CD14-positive monocyte (primary cell): ENCODE results near the gene NFU1. TPM values are rescaled to one million over a fixed set of nuclear protein-coding genes. Genes with fewer than 3 reads are reported as not detected.

Experiments used
- DNase-seq, 3 donors: peaks; one replicate each; pipeline ENCODE4 v3.0.0-alpha.2; 2011 to 2022
- H2AFZ ChIP-seq: 2 replicates; pipeline ENCODE4 v1.6.0; 2012; ENCODE audit warnings: mild to moderate bottlenecking, low read depth, low read length, inconsistent platforms; ENCODE audit not compliant: insufficient read depth, poor library complexity, severe bottlenecking
- H3K27ac ChIP-seq, 2 donors: 1 replicate in 1 of 2; 2 replicates in 1 of 2; pipeline ENCODE4 v1.5.1; 2012 to 2013; ENCODE audit warnings: low read length in 2 of 2, control low read depth in 1 of 2, inconsistent platforms in 1 of 2, low read depth in 1 of 2, mild to moderate bottlenecking in 1 of 2
- H3K27me3 ChIP-seq, 2 donors: one replicate each; pipeline versions ENCODE4 v1.6.0 to v1.6.1; 2011 to 2013; ENCODE audit warnings: low read length in 2 of 2; ENCODE audit not compliant: control insufficient read depth in 2 of 2, insufficient read depth in 2 of 2
- H3K36me3 ChIP-seq, 2 donors: replicated peaks in 1 of 2; 1 replicate in 1 of 2; 2 replicates in 1 of 2; pipeline versions ENCODE4 v1.5.1 to v1.6.1; 2012 to 2013; ENCODE audit warnings: low read length in 2 of 2, control low read depth in 1 of 2, inconsistent platforms in 1 of 2, mild to moderate bottlenecking in 1 of 2; ENCODE audit not compliant: insufficient read depth in 2 of 2, control insufficient read depth in 1 of 2
- H3K4me1 ChIP-seq, 2 donors: 1 replicate in 1 of 2; 2 replicates in 1 of 2; pipeline versions ENCODE4 v1.5.1 to v1.6.1; 2012 to 2013; ENCODE audit warnings: low read length in 2 of 2, control low read depth in 1 of 2, inconsistent platforms in 1 of 2, mild to moderate bottlenecking in 1 of 2, moderate library complexity in 1 of 2; ENCODE audit not compliant: insufficient read depth in 2 of 2, control insufficient read depth in 1 of 2
- H3K4me2 ChIP-seq: replicated peaks from 2 replicates; pipeline ENCODE3; 2012; ENCODE audit warnings: low read length, moderate library complexity, mild to moderate bottlenecking; ENCODE audit not compliant: poor library complexity, severe bottlenecking; ENCODE audit errors: extremely low read depth
- H3K4me3 ChIP-seq, 3 experiments: fragments of 200-600 bp in 1 of 3; sonication (generic) in 1 of 3; replicated peaks in 1 of 3; 1 replicate in 2 of 3; 2 replicates in 1 of 3; pipeline ENCODE4 v1.5.1; 2011 to 2013; ENCODE audit warnings: low read length in 3 of 3, mild to moderate bottlenecking in 3 of 3, control low read depth in 2 of 3, low read depth in 2 of 3, inconsistent platforms in 1 of 3, moderate library complexity in 1 of 3
- H3K79me2 ChIP-seq: 2 replicates; pipeline ENCODE4 v1.6.0; 2012; ENCODE audit warnings: mild to moderate bottlenecking, control low read depth, inconsistent platforms, low read length, moderate library complexity; ENCODE audit not compliant: insufficient read depth
- H3K9ac ChIP-seq: 2 replicates; pipeline ENCODE4 v1.6.0; 2017; ENCODE audit warnings: low read length, mild to moderate bottlenecking; ENCODE audit not compliant: insufficient read depth, poor library complexity, severe bottlenecking
- H3K9me3 ChIP-seq, 2 donors: replicated peaks in 1 of 2; 1 replicate in 1 of 2; 2 replicates in 1 of 2; pipeline versions ENCODE4 v1.5.1 to v1.6.1; 2012 to 2013; ENCODE audit warnings: low read length in 2 of 2, control low read depth in 1 of 2; ENCODE audit not compliant: control insufficient read depth in 1 of 2, insufficient read depth in 1 of 2
- H4K20me1 ChIP-seq: 2 replicates; pipeline ENCODE4 v1.6.0; 2012; ENCODE audit warnings: mild to moderate bottlenecking, low read length, control low read depth, moderate library complexity; ENCODE audit not compliant: insufficient read depth
- H3K27ac Mint-ChIP-seq, 7 donors: one replicate each; pipeline ENCODE4 v1.8.0; 2020; ENCODE audit warnings: mild to moderate bottlenecking in 7 of 7, mixed read lengths in 7 of 7, moderate library complexity in 6 of 7, inconsistent platforms in 2 of 7
- H3K27me3 Mint-ChIP-seq, 3 donors: one replicate each; pipeline ENCODE4 v1.8.0; 2021 to 2022; ENCODE audit warnings: low read depth in 3 of 3, mild to moderate bottlenecking in 3 of 3, mixed read lengths in 3 of 3, moderate library complexity in 3 of 3, inconsistent platforms in 1 of 3
- H3K36me3 Mint-ChIP-seq, 2 donors: one replicate each; pipeline ENCODE4 v1.8.0; 2020; ENCODE audit warnings: mixed read lengths in 2 of 2, inconsistent platforms in 1 of 2, mild to moderate bottlenecking in 1 of 2
- H3K4me1 Mint-ChIP-seq: one replicate; pipeline ENCODE4 v1.8.0; 2020; ENCODE audit warnings: mild to moderate bottlenecking, mixed read lengths
- H3K4me3 Mint-ChIP-seq, 2 donors: one replicate each; pipeline ENCODE4 v1.8.0; 2020; ENCODE audit warnings: mild to moderate bottlenecking in 2 of 2, mixed read lengths in 2 of 2, moderate library complexity in 1 of 2
- H3K9me3 Mint-ChIP-seq, 7 donors: one replicate each; pipeline ENCODE4 v1.8.0; 2020 to 2022; ENCODE audit warnings: mixed read lengths in 7 of 7, mild to moderate bottlenecking in 6 of 7, moderate library complexity in 6 of 7, inconsistent platforms in 2 of 7
- WGBS: methylation state at CpG from one replicate; pipeline ENCODE4 v1.1.5; 2013; ENCODE audit warnings: missing lambda C conversion rate; ENCODE audit not compliant: insufficient coverage; 5-methylcytosine and 5-hydroxymethylcytosine counted together
- intact Hi-C, 2 donors: fragments of 100-400 bp; cut with micrococcal nuclease; formaldehyde crosslinking; loops; one replicate each; pipeline versions ENCODE4 v1.15.0 to v1.15.1; 2023
- polyA plus RNA-seq, 3 donors: library from polyadenylated mRNA; depleted of rRNA in 1 of 3; unstranded in 2 of 3; stranded (reverse) in 1 of 3; fragments of 300-500 nt in 2 of 3; fragments of >200 nt in 1 of 3; fragmentation: Illumina TruSeq in 2 of 3; gene quantifications; 1 replicate in 2 of 3; 2 replicates in 1 of 3; pipeline ENCODE4 v1.2.3, GENCODE V29; 2012 to 2021
- TF ChIP-seq, protein P1 (sequence below): fragments of 200-600 bp; IDR thresholded peaks from one replicate; pipeline ENCODE4 v1.8.0; 2022; ENCODE audit warnings: antibody characterized with exemption, mild to moderate bottlenecking

Gene NFU1
- polyA plus RNA-seq, 3 donors, result 10.5 to 56.1 (median 43.0) TPM

DNA sequence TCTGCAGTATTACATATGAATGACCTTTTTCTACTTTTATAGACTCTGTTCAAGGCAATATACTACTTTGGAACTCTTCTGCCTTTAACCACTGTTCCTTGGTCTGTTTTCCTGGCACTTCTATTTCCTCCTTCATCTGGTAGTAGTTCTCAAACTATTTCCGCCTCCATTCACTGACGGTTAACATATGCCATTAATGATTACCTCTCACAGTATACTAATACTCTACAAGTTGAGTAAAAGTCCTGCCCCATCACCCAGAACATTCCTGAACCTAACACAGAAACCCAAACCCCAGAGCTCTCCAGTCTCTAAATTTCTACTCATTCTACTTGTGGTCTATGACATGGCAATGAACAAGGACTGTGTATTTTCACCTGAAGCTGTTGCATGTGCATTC, 54.7 kb downstream of the NFU1 start:
- Histone ChIP-seq H3K27me3 (no peaks in the 10 kb centered on the region), H3K79me2 (peaks cover 95% of the 10 kb centered on the region), H3K9ac (no peak overlapping the region), H3K9me3 (no peaks in the 10 kb centered on the region), H2AFZ (no peak overlapping the region), H3K4me1 (peaks cover 21 to 25% of the 10 kb centered on the region in 2 donors), H3K4me2 (no peak overlapping the region), H4K20me1 (peaks cover 33% of the 10 kb centered on the region), H3K27ac (peak overlapping the region in 1 of 2 donors; percentile 36), H3K4me3 (no peak overlapping the region), H3K36me3 (no peaks in the 10 kb centered on the region)
- DNase-seq, result no peak
- no CpG with 5 or more reads among the region's 2 CpGs for WGBS
- Mint-ChIP-seq H3K36me3 (peaks cover 6 to 8% of the 10 kb centered on the region in 2 donors), H3K9me3 (no peaks in the 10 kb centered on the region), H3K27ac (peak overlapping the region in 2 of 7 donors; percentile 1 to 38), H3K4me1 (peaks cover 53% of the 10 kb centered on the region), H3K27me3 (peaks cover 0 to 2% (median 0%) of the 10 kb centered on the region in 3 donors), H3K4me3 (no peak overlapping the region)
- TF ChIP-seq, protein P1, sequence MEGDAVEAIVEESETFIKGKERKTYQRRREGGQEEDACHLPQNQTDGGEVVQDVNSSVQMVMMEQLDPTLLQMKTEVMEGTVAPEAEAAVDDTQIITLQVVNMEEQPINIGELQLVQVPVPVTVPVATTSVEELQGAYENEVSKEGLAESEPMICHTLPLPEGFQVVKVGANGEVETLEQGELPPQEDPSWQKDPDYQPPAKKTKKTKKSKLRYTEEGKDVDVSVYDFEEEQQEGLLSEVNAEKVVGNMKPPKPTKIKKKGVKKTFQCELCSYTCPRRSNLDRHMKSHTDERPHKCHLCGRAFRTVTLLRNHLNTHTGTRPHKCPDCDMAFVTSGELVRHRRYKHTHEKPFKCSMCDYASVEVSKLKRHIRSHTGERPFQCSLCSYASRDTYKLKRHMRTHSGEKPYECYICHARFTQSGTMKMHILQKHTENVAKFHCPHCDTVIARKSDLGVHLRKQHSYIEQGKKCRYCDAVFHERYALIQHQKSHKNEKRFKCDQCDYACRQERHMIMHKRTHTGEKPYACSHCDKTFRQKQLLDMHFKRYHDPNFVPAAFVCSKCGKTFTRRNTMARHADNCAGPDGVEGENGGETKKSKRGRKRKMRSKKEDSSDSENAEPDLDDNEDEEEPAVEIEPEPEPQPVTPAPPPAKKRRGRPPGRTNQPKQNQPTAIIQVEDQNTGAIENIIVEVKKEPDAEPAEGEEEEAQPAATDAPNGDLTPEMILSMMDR, result no peak
- intact Hi-C loops, result loop anchor here in 1 of 2 donors (10.0 kb wide), 1 partner anchor 342 kb away; no protein-coding TSS in a partner anchor

DNA sequence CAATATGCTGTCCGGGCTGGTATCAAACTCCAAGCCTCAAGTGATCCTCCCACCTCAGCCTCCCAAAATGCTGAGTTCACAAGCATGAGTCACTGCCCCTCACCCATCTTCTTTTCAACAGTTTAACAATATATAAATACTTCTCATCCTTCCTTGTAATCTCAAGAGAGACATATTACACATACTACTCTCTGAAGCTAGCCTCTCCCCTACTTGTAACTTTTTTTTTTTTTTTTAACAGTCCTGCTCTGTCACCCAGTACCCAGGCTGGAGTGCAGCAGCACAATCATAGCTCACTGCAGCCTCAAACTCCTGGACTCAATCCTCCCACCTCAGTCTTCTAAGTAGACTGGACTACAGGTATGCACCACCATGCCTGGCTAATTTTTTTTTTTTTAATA, 55.9 kb downstream of the NFU1 start:
- Histone ChIP-seq H3K4me3 (no peak overlapping the region), H4K20me1 (peaks cover 40% of the 10 kb centered on the region), H3K36me3 (no peaks in the 10 kb centered on the region), H3K4me2 (no peak overlapping the region), H3K79me2 (peaks cover 100% of the 10 kb centered on the region), H3K27me3 (no peaks in the 10 kb centered on the region), H3K9me3 (no peaks in the 10 kb centered on the region), H2AFZ (no peak overlapping the region), H3K9ac (no peak overlapping the region), H3K4me1 (peaks cover 16 to 19% of the 10 kb centered on the region in 2 donors), H3K27ac (peak overlapping the region in 1 of 2 donors; percentile 56)
- peak in 2 of 3 donors; percentile 22 to 24 for DNase-seq
- TF ChIP-seq, protein P1, result no peak
- intact Hi-C loops, result loop anchor here in 1 of 2 donors (10.0 kb wide), 1 partner anchor 343 kb away; no protein-coding TSS in a partner anchor
- H3K27ac Mint-ChIP-seq, result peak overlapping the region in 6 of 7 donors; percentile 48 to 87 (median 73)
- H3K27me3 Mint-ChIP-seq, result peaks cover 0 to 2% (median 0%) of the 10 kb centered on the region in 3 donors
- H3K9me3 Mint-ChIP-seq, result no peaks in the 10 kb centered on the region
- peaks cover 49% of the 10 kb centered on the region for H3K4me1 Mint-ChIP-seq
- WGBS, result 75% methylated on average over 1 of the region's 1 CpG
- peak overlapping the region in 1 of 2 donors; percentile 42 for H3K4me3 Mint-ChIP-seq
- peaks cover 8 to 14% of the 10 kb centered on the region in 2 donors for H3K36me3 Mint-ChIP-seq
